Measurements from ENCODE around the gene ACBD7.

The ACBD7 gene

DNA sequence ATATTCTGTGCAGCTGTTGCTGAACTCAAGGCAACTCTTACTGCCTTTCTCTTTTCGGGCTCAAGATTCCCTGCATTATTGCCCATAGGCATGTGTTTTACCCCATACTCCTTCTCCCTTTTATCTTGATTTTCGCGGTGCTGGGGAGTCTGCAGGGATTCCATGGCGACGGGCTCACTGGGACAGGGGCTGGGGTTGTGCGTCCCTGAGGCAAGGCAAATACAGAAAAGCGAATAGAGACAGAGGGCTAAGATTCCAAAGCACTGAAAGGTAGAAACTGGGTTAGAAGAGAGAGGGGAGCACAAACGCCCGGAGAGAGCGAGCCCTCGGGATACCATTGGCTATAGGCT lies 8.1 kb upstream of the ACBD7 start:
- Histone ChIP-seq H3K9me3 (no peaks in the 10 kb centered on the region), H3K27ac (peak overlapping the region; percentile 96), H3K27me3 (no peaks in the 10 kb centered on the region), H3K4me2 (peak overlapping the region; percentile 78), H3K4me1 (peaks cover 28% of the 10 kb centered on the region), H4K20me1 (peaks cover 31% of the 10 kb centered on the region), H3K36me3 (peaks cover 28% of the 10 kb centered on the region), H3K9ac (peak overlapping the region; percentile 93), H3K4me3 (peak overlapping the region; percentile 91)
- no peak for TF ChIP-seq Cebpa-rat (IDR thresholded peaks at IDR 0.05)

DNA sequence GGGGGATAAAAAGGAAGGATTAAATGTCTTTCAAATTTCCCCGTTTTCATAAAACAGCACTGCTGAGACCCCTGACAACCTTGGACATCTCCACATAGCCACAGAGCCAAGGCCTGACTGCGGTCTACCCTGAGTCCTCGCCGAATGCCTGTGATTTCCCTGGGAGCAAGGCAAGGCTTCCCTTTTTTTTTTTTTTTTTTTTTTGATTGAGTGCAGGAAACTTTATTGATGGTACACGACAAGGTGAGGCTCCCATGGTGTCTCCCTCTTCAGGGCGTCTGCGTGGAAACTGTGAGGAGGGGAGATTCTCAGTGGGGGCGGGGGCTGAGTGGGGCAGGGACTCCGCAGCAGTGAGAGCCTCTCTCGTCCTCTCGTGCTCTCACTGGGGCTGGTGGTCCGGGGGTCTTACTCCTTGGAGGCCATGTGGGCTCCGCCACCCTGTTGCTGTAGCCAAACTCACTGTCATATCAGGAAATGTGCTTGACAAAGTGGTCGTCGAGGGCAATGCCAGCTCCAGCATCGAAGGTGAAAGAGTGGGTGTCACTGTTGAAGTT lies 4.4 kb upstream of the ACBD7 start:
- no peak for TF ChIP-seq Cebpa-rat (IDR thresholded peaks at IDR 0.05)
- H3K36me3 ChIP-seq = no peaks in the 10 kb centered on the region
- no peak overlapping the region for H3K4me3 ChIP-seq
- no peak overlapping the region for H3K4me2 ChIP-seq
- H3K27ac ChIP-seq = no peak overlapping the region
- no peaks in the 10 kb centered on the region for H3K9me3 ChIP-seq
- H3K9ac ChIP-seq = no peak overlapping the region
- peaks cover 10% of the 10 kb centered on the region for H3K4me1 ChIP-seq
- no peaks in the 10 kb centered on the region for H3K27me3 ChIP-seq
- H4K20me1 ChIP-seq = no peaks in the 10 kb centered on the region

DNA sequence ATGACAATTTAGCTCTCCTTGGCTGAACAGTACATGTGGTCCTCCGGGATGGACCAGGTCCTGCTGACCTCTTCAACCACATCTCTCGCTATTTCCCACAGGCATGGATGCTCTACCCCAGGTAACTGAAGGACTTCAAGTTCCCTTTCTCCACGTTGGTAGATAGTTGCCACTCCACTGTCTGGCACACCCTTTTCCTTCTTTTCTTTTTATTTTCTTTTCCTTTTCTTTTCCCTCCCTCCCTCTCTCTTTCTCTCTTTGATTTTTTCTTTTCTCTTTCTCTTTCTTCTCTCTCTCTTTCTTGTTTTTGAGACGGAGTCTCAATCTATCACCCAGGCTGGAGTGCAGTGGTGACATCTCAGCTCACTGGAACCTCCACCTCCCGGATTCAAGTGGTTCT lies 2.8 kb upstream of the ACBD7 start:
- H3K36me3 ChIP-seq = no peaks in the 10 kb centered on the region
- H3K4me2 ChIP-seq = no peak overlapping the region
- H3K9ac ChIP-seq = no peak overlapping the region
- no peak overlapping the region for H3K4me3 ChIP-seq
- no peaks in the 10 kb centered on the region for H3K27me3 ChIP-seq
- H3K4me1 ChIP-seq = peaks cover 10% of the 10 kb centered on the region
- H3K27ac ChIP-seq = no peak overlapping the region
- no peaks in the 10 kb centered on the region for H4K20me1 ChIP-seq
- no peaks in the 10 kb centered on the region for H3K9me3 ChIP-seq
- TF ChIP-seq Cebpa-rat (IDR thresholded peaks at IDR 0.05) = no peak

DNA sequence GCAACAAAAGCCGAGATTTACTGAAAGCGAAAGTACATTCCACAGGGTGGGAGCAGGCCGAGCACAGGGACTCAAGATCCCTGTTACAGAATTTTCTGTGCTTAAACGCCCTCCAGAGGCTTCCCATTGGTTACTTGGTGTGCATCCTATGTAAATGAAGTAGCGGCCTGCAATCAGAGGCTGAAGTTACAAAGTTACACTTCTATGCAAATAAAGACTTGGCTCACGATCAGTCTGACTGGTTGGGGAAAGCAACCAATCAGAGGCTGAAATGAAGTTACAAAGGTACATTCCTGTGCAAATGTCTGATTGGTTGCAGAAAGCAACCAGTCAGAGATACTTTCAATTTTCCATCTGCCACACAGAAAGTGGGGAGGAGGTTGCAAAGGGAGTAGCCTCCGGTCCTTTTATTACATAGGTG lies 4.1 kb downstream of the ACBD7 start:
- Histone ChIP-seq H3K36me3 (no peaks in the 10 kb centered on the region), H3K4me1 (peaks cover 6% of the 10 kb centered on the region), H3K9me3 (no peaks in the 10 kb centered on the region), H3K27me3 (no peaks in the 10 kb centered on the region), H3K9ac (no peak overlapping the region), H3K4me3 (no peak overlapping the region), H3K27ac (no peak overlapping the region), H3K4me2 (no peak overlapping the region), H4K20me1 (no peaks in the 10 kb centered on the region)
- no peak for TF ChIP-seq Cebpa-rat (IDR thresholded peaks at IDR 0.05)

DNA sequence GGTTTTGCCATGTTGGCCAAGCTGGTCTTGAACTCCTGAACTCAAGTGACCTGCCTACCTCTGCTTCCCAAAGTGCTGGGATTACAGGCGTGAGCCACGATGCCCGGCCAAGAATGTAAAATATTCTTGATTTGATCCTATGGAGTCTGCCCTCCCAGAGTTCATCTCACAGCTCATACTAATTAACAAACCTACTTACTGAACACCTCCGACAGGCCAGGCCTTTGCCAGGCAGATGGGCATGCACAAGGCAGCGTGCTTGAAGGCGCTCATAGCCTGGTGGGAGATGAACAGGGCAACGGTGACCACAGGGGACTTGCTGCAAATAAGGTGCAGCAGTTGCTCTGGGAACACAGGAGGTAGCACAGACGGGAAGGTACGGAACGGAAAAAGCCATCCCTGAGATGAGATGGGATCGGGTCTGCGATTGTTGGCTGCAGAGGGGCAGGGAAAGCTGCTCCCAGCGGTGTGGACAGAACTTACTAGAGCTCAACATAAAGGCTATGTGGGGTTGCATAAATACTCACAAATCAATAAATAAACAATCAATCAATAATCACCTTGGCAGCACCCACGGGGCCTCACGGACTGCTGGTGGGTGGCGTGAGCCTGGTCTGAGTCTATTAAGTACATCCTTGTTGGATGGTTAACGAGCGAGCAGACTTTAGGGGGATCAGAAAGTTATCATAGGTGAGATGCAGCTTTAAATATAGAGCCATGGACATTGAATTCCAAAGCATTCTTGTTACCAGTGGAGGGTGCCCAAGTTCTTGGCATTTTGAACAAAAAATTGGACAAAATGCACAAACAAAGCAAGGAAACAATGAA lies 4.7 kb downstream of the ACBD7 start:
- Histone ChIP-seq H4K20me1 (no peaks in the 10 kb centered on the region), H3K4me2 (no peak overlapping the region), H3K27me3 (no peaks in the 10 kb centered on the region), H3K9me3 (no peaks in the 10 kb centered on the region), H3K36me3 (no peaks in the 10 kb centered on the region), H3K27ac (no peak overlapping the region), H3K4me1 (peaks cover 6% of the 10 kb centered on the region), H3K4me3 (no peak overlapping the region), H3K9ac (no peak overlapping the region)
- TF ChIP-seq Cebpa-rat (IDR thresholded peaks at IDR 0.05) = no peak

DNA sequence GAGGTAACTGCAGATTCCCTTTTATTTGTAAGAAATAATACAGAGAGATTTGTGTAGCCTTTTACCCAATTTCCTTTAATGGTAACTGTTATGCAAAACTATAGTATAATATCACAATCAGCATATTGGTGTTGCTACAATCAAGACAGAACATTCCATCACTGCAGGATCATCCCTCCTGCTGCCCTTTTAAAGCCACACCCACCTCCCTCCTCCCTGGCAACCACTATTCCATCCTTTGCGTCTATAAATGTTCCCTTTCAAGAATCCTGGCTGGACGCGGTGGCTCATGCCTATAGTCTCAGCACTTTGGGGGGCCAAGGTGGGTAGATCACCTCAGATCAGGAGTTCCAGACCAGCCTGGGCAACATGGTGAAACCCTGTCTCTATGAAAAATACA lies 13.2 kb downstream of the ACBD7 start:
- no peaks in the 10 kb centered on the region for H4K20me1 ChIP-seq
- no peak overlapping the region for H3K4me3 ChIP-seq
- no peak for TF ChIP-seq Cebpa-rat (IDR thresholded peaks at IDR 0.05)
- H3K36me3 ChIP-seq = 0 out of 2 replicates have a peak, but pooled peaks cover 7% of the 10 kb centered on the region
- H3K9ac ChIP-seq = no peak overlapping the region
- no peaks in the 10 kb centered on the region for H3K27me3 ChIP-seq
- no peak overlapping the region for H3K27ac ChIP-seq
- H3K4me2 ChIP-seq = no peak overlapping the region
- peaks cover 19% of the 10 kb centered on the region for H3K9me3 ChIP-seq
- H3K4me1 ChIP-seq = no peaks in the 10 kb centered on the region

DNA sequence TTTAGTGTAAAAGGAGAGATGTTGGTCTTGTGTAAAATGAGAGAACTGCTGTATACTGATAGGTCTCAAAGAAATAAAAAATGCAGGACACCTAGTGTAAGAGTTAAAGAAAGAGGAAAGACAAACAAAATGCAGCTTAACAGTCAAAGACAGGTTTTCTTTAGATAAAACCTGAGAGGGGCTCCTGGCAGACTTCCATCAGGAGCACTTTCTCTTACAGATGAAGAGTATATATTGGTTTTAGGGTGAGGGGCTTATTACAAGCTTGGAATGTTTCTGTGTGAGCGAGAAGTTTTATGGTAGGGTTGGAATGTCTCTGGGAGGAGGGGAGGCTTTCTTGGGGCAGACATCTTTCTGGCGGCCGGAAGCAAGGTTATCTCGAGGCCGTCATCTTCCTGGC lies 16.2 kb downstream of the ACBD7 start:
- no peaks in the 10 kb centered on the region for H3K4me1 ChIP-seq
- H3K27me3 ChIP-seq = no peaks in the 10 kb centered on the region
- H4K20me1 ChIP-seq = no peaks in the 10 kb centered on the region
- no peak overlapping the region for H3K27ac ChIP-seq
- H3K4me2 ChIP-seq = no peak overlapping the region
- 0 out of 2 replicates have a peak, but pooled peaks cover 7% of the 10 kb centered on the region for H3K36me3 ChIP-seq
- H3K9me3 ChIP-seq = peaks cover 19% of the 10 kb centered on the region
- H3K4me3 ChIP-seq = no peak overlapping the region
- no peak overlapping the region for H3K9ac ChIP-seq
- no peak for TF ChIP-seq Cebpa-rat (IDR thresholded peaks at IDR 0.05)

DNA sequence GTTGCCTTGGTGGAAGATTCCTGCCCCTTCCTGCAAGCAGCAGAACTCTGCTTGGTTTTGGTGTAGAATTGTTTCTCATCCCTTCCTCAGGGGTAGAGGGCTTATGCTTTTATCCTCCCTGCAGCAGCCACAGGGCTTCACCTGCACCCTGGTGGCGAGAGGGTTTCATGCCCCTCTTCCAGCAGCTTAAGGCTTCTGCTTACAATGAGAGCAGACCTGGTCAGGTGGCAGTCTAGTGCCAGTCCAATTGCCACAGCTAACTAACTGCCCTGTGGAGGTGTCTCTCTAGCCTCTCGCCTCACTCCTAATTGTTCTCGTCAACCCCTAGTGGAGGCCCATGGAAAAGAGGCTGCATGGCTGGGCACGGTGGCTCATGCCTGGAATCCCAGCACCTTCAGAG lies 19.3 kb downstream of the ACBD7 start:
- Histone ChIP-seq H3K9ac (no peak overlapping the region), H3K36me3 (0 out of 2 replicates have a peak, but pooled peaks cover 7% of the 10 kb centered on the region), H3K9me3 (peaks cover 34% of the 10 kb centered on the region), H3K27ac (no peak overlapping the region), H3K27me3 (no peaks in the 10 kb centered on the region), H3K4me2 (no peak overlapping the region), H4K20me1 (no peaks in the 10 kb centered on the region), H3K4me3 (no peak overlapping the region), H3K4me1 (no peaks in the 10 kb centered on the region)
- TF ChIP-seq Cebpa-rat (IDR thresholded peaks at IDR 0.05) = no peak

DNA sequence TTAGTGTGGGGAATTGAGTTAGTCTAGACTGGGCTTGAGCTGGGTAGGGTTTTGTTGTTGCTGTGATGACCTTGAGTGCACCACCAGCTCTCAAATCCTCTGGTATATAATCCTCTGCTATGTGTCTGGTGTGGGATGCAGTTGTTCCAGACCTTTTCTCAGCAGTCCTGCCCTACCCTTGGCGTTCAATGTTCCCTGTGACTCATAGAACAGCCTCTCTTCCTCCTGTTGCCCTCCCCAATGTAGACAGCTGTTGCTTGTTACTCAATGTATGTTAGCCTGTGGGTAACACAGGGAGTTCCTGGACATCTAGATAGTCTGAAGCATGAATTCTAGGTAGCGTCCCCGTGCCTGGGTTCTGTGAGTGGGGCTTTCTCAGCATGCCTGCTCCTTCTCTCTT lies 19.8 kb downstream of the ACBD7 start:
- H3K36me3 ChIP-seq = 0 out of 2 replicates have a peak, but pooled peaks cover 7% of the 10 kb centered on the region
- H3K27ac ChIP-seq = no peak overlapping the region
- H3K4me2 ChIP-seq = no peak overlapping the region
- peaks cover 34% of the 10 kb centered on the region for H3K9me3 ChIP-seq
- H3K4me3 ChIP-seq = no peak overlapping the region
- H3K27me3 ChIP-seq = no peaks in the 10 kb centered on the region
- H4K20me1 ChIP-seq = no peaks in the 10 kb centered on the region
- H3K9ac ChIP-seq = no peak overlapping the region
- TF ChIP-seq Cebpa-rat (IDR thresholded peaks at IDR 0.05) = no peak
- H3K4me1 ChIP-seq = no peaks in the 10 kb centered on the region

DNA sequence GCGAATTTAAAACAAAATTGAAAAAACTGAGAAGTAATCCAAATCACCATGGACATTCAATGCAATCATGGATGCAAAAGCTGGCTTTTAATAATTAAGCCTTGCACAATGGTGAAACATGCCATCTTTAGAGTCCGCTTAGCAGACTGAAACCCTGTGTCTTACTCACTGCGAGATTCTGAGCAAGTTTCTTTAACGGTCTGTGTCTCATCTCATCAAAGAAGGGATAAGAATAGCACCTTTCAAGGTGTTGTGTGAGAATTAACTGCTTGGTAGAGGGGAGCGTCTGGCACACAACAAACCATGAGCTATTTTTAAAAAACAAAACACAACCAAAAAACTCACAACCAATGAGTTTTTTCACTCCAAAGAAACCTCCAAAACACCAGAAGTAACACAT lies 21.4 kb downstream of the ACBD7 start:
- no peak overlapping the region for H3K4me2 ChIP-seq
- H3K4me1 ChIP-seq = no peaks in the 10 kb centered on the region
- no peak for TF ChIP-seq Cebpa-rat (IDR thresholded peaks at IDR 0.05)
- H3K36me3 ChIP-seq = no peaks in the 10 kb centered on the region
- no peaks in the 10 kb centered on the region for H4K20me1 ChIP-seq
- H3K4me3 ChIP-seq = no peak overlapping the region
- peaks cover 23% of the 10 kb centered on the region for H3K9me3 ChIP-seq
- H3K9ac ChIP-seq = no peak overlapping the region
- no peak overlapping the region for H3K27ac ChIP-seq
- no peaks in the 10 kb centered on the region for H3K27me3 ChIP-seq
